Activated CD4-positive, alpha-beta T cell treated with anti-CD3 and anti-CD28 coated beads for 36 hours (primary cell): ENCODE results near the gene TPSB2. TPM values are rescaled to one million over a fixed set of nuclear protein-coding genes. Genes with fewer than 3 reads are reported as not detected.
A peak's percentile ranks its signal among the peaks of the same experiment; 100 is the strongest.

Source experiments
- ATAC-seq: fragments of 200-7000 bp; cut with Tn5 transposase; one replicate; pipeline ENCODE4 v1.10.0; 2021; ENCODE audit warnings: mild to moderate bottlenecking, moderate library complexity
- CTCF ChIA-PET: fragments of 350-600 bp; sonication (Branson Sonifier 250); formaldehyde crosslinking; loops from one replicate; lab custom pipeline; 2021; ENCODE audit warnings: antibody characterized with exemption; lab: Charles Lee
- POLR2A ChIA-PET: fragments of 350-600 bp; sonication (Branson Sonifier 250); formaldehyde crosslinking; loops from one replicate; lab custom pipeline; 2021; ENCODE audit warnings: antibody characterized with exemption, inconsistent platforms; lab: Charles Lee
- DNase-seq: peaks from one replicate; pipeline ENCODE4 v3.0.0-alpha.2; 2020
- H3K27ac Mint-ChIP-seq: one replicate; pipeline ENCODE4 v1.8.0; 2021; ENCODE audit warnings: mixed read lengths
- H3K27me3 Mint-ChIP-seq: one replicate; pipeline ENCODE4 v1.8.0; 2021; ENCODE audit warnings: mixed read lengths
- H3K36me3 Mint-ChIP-seq: one replicate; pipeline ENCODE4 v1.8.0; 2021; ENCODE audit warnings: low read depth, mixed read lengths
- H3K4me1 Mint-ChIP-seq: one replicate; pipeline ENCODE4 v1.8.0; 2021; ENCODE audit warnings: mixed read lengths
- H3K4me3 Mint-ChIP-seq: one replicate; pipeline ENCODE4 v1.8.0; 2021; ENCODE audit warnings: mild to moderate bottlenecking, moderate library complexity, mixed read lengths
- H3K9me3 Mint-ChIP-seq: one replicate; pipeline ENCODE4 v1.8.0; 2021; ENCODE audit warnings: low read depth, mixed read lengths
- intact Hi-C, 2 experiments: fragments of 100-400 bp; cut with DNase I in 1 of 2; cut with micrococcal nuclease in 1 of 2; formaldehyde crosslinking; loops; one replicate each; pipeline versions ENCODE4 v1.14.2 to v1.15.1; 2022 to 2024; cut with DNase I, micrococcal nuclease
- total RNA-seq, 2 experiments: library from RNA; stranded (reverse); gene quantifications; one replicate each; pipeline ENCODE4 v1.2.3, GENCODE V29; 2021

TPSB2 gene
- total RNA-seq, 2 experiments from 2014 or later: not detected

DNA sequence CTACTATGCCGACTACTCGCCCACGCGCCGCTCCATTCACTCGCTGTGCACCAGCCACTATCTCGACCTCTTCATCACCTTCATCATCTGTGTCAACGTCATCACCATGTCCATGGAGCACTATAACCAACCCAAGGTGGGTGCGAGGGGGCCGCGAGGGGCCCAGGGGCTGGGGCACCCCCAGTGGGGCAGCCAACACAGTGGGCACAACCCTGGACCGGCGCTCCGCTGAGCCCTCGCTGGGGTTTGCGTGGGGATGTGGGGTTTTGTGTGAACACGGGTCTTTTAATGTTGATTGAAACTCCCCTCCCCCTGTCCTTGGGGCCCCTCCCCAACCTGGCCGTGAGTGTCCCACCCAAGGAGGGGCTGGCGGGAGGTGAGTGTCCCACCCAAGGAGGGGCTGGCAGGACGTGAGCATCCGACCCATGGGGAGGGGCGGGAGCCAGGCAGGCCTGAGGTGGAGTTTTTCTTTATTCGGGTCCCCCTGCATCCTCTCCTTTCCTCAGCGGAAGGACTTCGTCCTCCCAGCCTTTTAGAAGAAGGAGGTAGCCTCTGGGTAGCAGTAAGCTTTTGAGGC, 16.1 kb downstream of the TPSB2 start:
- CTCF ChIA-PET: interaction anchor here (0.6 kb wide), 1 partner anchor 38 kb away, joined by 3 read pairs; no protein-coding TSS in a partner anchor
- intact Hi-C loops: no loop called here
- Mint-ChIP-seq H3K36me3 (no peaks in the 10 kb centered on the region), H3K27ac (no peak overlapping the region), H3K27me3 (no peaks in the 10 kb centered on the region), H3K9me3 (no peaks in the 10 kb centered on the region), H3K4me3 (no peak overlapping the region), H3K4me1 (no peaks in the 10 kb centered on the region)
- POLR2A ChIA-PET: no interaction called here
- ATAC-seq (no peak), DNase-seq (no peak)

DNA sequence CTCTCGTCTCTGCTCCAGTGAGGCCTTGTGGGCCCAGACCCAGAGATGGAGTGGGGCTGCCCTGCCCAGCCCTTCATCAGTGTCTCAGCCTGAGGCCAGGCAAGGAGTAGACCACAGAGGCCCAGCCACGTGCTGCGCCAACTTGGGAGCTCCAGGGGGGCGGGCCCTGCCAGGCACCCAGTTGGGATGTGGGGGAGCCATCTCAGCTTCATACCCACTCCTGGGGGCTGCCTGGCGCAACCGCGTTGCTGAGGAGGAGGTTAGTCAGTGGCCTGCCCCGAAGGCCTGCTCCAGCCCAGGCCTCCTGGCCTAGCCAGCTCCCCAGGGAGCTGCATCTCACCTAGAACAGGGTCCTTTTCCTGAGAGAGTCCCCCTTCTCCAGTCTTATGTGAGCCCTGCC, 16.8 kb downstream of the TPSB2 start:
- intact Hi-C loops: no loop called here
- Mint-ChIP-seq H3K27me3 (no peaks in the 10 kb centered on the region), H3K9me3 (no peaks in the 10 kb centered on the region), H3K27ac (no peak overlapping the region), H3K4me3 (no peak overlapping the region), H3K4me1 (peaks cover 2% of the 10 kb centered on the region), H3K36me3 (no peaks in the 10 kb centered on the region)
- no peak for ATAC-seq
- ChIA-PET POLR2A (no interaction called here), CTCF (interaction anchor here (0.6 kb wide), 1 partner anchor 37 kb away, joined by 3 read pairs; no protein-coding TSS in a partner anchor)
- no peak for DNase-seq

DNA sequence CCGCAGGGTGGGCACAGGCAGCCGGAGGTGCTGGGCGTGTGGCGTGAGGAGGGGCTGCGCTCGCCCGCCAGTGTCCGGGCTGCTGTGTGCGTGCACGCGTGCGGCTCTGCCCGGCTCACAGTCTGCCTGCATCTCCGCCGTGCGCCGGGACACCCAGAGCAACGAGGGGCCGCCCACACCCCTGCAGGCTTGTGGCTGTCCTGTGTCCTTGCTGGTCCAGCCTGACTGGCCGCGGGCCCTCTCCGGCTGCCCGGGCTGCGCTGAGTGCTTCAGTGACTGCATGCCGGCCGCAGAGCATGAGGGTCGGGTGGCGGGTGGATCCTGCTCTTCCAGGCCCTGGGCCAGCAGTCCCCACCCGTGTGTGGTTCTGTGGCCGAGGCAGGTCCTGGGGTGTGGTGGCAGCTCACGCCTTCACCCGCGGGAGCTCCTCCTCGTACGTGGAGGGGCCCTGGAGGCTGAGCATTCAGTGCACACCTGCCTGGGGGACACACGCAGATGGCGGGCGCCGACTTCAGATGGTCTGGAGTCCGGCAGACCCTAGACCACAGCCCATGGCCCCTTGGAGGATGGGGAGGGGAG, 17.3 kb downstream of the TPSB2 start:
- no peaks in the 10 kb centered on the region for H3K27me3 Mint-ChIP-seq
- intact Hi-C loops: no loop called here
- ATAC-seq: no peak
- H3K36me3 Mint-ChIP-seq: no peaks in the 10 kb centered on the region
- POLR2A ChIA-PET: no interaction called here
- H3K4me3 Mint-ChIP-seq: no peak overlapping the region
- CTCF ChIA-PET: no interaction called here
- peaks cover 5% of the 10 kb centered on the region for H3K4me1 Mint-ChIP-seq
- H3K9me3 Mint-ChIP-seq: no peaks in the 10 kb centered on the region
- no peak overlapping the region for H3K27ac Mint-ChIP-seq
- DNase-seq: no peak

DNA sequence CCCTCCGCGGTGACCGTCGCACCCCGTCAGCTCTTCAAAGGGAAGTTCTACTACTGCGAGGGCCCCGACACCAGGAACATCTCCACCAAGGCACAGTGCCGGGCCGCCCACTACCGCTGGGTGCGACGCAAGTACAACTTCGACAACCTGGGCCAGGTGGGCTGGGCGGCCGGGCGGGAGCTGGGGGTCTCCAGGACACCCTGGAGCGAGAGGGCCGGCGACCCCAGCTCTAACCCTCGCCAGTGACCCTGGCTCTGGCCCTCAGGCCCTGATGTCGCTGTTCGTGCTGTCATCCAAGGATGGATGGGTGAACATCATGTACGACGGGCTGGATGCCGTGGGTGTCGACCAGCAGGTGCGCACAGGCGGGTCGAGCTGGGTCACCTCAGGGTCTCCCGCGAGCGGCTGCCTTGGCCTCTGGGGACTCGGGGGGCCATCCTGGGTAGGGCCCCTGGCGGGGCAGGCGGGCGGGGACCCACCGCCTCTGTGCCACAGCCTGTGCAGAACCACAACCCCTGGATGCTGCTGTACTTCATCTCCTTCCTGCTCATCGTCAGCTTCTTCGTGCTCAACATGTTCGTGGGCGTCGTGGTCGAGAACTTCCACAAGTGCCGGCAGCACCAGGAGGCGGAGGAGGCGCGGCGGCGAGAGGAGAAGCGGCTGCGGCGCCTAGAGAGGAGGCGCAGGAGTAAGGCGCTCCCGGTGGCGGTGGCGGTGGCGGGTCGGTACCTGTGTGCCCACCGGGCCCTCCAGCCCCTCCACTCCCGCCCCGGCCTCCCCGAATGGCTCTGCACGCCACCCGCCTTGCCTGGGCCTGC, 18.3 kb downstream of the TPSB2 start:
- CTCF ChIA-PET: no interaction called here
- POLR2A ChIA-PET: no interaction called here
- DNase-seq (no peak), ATAC-seq (no peak)
- H3K4me3 Mint-ChIP-seq: no peak overlapping the region
- no peaks in the 10 kb centered on the region for H3K36me3 Mint-ChIP-seq
- H3K4me1 Mint-ChIP-seq: peaks cover 5% of the 10 kb centered on the region
- no peaks in the 10 kb centered on the region for H3K27me3 Mint-ChIP-seq
- no peak overlapping the region for H3K27ac Mint-ChIP-seq
- no peaks in the 10 kb centered on the region for H3K9me3 Mint-ChIP-seq
- intact Hi-C loops: no loop called here

DNA sequence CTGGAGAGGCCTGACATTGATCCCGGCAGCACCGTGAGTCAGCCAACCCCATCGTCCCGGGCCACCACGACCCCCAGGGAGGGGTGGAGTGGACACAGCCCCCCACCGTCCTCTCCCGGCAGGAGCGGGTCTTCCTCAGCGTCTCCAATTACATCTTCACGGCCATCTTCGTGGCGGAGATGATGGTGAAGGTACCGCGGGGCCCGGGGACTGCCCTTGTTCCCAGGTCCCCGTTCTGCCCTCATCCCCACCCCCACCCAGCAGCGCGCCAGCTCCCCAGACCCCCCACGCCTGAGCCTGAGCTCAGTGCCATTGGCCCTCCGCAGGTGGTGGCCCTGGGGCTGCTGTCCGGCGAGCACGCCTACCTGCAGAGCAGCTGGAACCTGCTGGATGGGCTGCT, 19.5 kb downstream of the TPSB2 start:
- POLR2A ChIA-PET: no interaction called here

DNA sequence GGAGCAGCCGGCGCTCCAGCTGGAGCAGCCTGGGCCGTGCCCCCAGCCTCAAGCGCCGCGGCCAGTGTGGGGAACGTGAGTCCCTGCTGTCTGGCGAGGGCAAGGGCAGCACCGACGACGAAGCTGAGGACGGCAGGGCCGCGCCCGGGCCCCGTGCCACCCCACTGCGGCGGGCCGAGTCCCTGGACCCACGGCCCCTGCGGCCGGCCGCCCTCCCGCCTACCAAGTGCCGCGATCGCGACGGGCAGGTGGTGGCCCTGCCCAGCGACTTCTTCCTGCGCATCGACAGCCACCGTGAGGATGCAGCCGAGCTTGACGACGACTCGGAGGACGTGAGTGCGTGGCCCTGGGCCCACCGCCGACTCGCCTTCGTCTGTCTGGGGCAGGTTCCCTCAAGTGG, 20.9 kb downstream of the TPSB2 start:
- ChIA-PET CTCF (no interaction called here), POLR2A (no interaction called here)
- Mint-ChIP-seq H3K27me3 (no peaks in the 10 kb centered on the region), H3K36me3 (no peaks in the 10 kb centered on the region), H3K27ac (no peak overlapping the region), H3K4me1 (peaks cover 5% of the 10 kb centered on the region), H3K4me3 (no peak overlapping the region), H3K9me3 (no peaks in the 10 kb centered on the region)
- ATAC-seq (no peak), DNase-seq (no peak)
- intact Hi-C loops: no loop called here

More for the DNA sequence above, 19.5 kb downstream of the TPSB2 start:
- DNase-seq: no peak
- Mint-ChIP-seq H3K27me3 (no peaks in the 10 kb centered on the region), H3K4me1 (peaks cover 5% of the 10 kb centered on the region), H3K27ac (no peak overlapping the region), H3K9me3 (no peaks in the 10 kb centered on the region), H3K4me3 (no peak overlapping the region), H3K36me3 (no peaks in the 10 kb centered on the region)
- CTCF ChIA-PET: no interaction called here
- no peak for ATAC-seq
- intact Hi-C loops: no loop called here

DNA sequence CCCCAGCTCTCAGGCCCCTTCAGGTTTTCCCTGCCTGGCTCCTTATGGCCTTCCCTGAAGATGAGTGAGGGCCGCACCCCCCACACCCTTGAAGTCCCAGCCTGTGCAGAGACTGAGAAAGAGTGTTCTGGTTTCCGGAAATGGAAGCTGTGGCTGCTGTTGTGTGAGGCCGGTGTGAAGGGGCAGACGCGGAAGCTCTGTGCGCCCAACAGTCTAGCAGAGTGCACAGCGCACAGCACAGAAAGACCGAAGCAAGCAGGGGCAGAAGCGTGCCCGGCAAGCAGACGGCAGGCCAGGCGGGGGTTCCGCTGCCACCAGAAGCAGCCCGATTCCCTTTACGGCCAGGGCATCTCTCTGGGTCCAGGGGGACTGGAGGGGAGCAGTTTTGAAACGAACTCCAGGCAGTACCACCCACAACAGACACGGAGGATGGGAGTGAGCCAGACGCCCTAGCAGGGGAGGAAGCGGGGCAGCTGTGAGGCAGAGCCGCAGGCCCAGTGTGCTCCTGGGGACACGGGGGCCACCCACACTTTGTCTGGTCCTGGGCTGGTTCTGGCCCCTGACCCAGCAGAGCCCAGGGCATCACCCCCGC, 21.6 kb downstream of the TPSB2 start:
- Mint-ChIP-seq H3K27ac (peak overlapping the region; percentile 71), H3K4me1 (peaks cover 5% of the 10 kb centered on the region), H3K4me3 (peak overlapping the region; percentile 29), H3K27me3 (no peaks in the 10 kb centered on the region), H3K9me3 (no peaks in the 10 kb centered on the region), H3K36me3 (no peaks in the 10 kb centered on the region)
- peak; percentile 31 for DNase-seq
- POLR2A ChIA-PET: no interaction called here
- peak; percentile 77 for ATAC-seq
- CTCF ChIA-PET: no interaction called here
- intact Hi-C loops: no loop called here

DNA sequence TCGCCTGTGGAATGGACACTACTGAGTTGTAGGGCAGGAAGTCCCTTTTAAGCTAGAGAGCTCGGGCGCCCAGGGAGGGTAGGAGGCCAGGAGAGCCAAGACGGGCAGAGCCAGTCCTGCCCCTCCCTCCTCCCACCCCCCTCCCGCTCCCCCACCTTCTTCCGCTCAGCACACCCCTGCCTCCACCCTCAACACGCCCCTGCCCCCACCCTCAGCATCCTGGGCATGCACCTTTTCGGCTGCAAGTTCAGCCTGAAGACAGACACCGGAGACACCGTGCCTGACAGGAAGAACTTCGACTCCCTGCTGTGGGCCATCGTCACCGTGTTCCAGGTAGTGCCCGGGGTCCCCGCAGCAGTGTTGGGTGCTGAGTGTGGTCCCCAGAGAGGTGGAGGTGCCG, 23.2 kb downstream of the TPSB2 start:
- DNase-seq (peak; percentile 23), ATAC-seq (peak; percentile 27)
- no peaks in the 10 kb centered on the region for H3K36me3 Mint-ChIP-seq
- H3K9me3 Mint-ChIP-seq: no peaks in the 10 kb centered on the region
- peaks cover 5% of the 10 kb centered on the region for H3K4me1 Mint-ChIP-seq
- ChIA-PET CTCF (no interaction called here), POLR2A (no interaction called here)
- no peaks in the 10 kb centered on the region for H3K27me3 Mint-ChIP-seq
- peak overlapping the region; percentile 36 for H3K4me3 Mint-ChIP-seq
- intact Hi-C loops: no loop called here
- H3K27ac Mint-ChIP-seq: no peak overlapping the region

DNA sequence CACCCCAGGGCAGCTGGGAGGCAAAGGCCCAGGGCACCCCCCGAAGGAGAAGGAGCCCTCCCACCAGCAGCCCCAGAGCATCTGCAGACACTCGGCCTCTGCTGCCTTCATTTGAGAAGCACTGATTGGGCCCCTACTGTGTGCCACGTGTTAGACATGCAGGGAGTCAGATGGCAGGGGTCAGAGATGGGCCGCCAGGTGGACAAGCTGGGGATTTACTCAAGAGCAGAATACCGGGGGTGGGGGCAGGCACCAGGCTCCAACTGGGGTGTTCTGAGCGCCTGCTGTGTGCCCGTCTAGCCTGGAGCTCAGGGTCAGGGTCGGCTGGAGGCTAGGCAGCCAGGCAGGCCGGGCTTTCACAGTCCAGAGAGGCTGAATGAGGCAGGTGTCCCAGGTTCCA, 23.7 kb downstream of the TPSB2 start:
- POLR2A ChIA-PET: no interaction called here
- peaks cover 5% of the 10 kb centered on the region for H3K4me1 Mint-ChIP-seq
- no peak overlapping the region for H3K4me3 Mint-ChIP-seq
- DNase-seq (no peak), ATAC-seq (no peak)
- H3K27me3 Mint-ChIP-seq: no peaks in the 10 kb centered on the region
- no peaks in the 10 kb centered on the region for H3K9me3 Mint-ChIP-seq
- intact Hi-C loops: no loop called here
- no peaks in the 10 kb centered on the region for H3K36me3 Mint-ChIP-seq
- CTCF ChIA-PET: no interaction called here
- no peak overlapping the region for H3K27ac Mint-ChIP-seq

DNA sequence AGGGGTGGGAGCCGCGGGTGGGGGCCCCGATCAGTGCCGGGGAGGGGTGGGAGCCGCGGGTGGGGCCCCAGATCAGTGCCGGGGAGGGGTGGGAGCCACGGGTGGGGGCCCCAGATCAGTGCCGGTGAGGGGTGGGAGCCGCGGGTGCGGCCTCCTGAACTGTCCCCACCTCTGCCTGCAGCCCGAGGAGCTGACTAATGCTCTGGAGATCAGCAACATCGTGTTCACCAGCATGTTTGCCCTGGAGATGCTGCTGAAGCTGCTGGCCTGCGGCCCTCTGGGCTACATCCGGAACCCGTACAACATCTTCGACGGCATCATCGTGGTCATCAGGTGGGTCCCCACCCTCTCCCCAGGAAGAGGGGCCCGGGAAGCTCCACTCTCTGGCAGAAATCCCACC, 25.1 kb downstream of the TPSB2 start:
- CTCF ChIA-PET: no interaction called here
- H3K4me3 Mint-ChIP-seq: no peak overlapping the region
- DNase-seq (no peak), ATAC-seq (no peak)
- H3K27ac Mint-ChIP-seq: no peak overlapping the region
- H3K27me3 Mint-ChIP-seq: no peaks in the 10 kb centered on the region
- H3K4me1 Mint-ChIP-seq: peaks cover 5% of the 10 kb centered on the region
- POLR2A ChIA-PET: no interaction called here
- H3K9me3 Mint-ChIP-seq: no peaks in the 10 kb centered on the region
- intact Hi-C loops: no loop called here
- H3K36me3 Mint-ChIP-seq: no peaks in the 10 kb centered on the region

DNA sequence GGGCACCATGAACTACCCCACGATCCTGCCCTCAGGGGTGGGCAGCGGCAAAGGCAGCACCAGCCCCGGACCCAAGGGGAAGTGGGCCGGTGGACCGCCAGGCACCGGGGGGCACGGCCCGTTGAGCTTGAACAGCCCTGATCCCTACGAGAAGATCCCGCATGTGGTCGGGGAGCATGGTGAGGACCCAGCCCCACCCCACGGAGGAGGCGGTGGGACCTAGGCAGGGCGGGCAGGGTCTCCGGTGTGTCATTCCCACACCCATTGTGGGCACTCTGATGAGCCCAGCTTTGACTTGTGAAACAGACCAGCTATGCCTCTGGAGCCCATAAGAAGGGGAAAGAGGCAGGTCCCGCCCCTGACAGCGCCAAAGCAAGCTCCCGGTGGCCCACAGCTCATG, 27.7 kb downstream of the TPSB2 start:
- ChIA-PET CTCF (no interaction called here), POLR2A (no interaction called here)
- intact Hi-C loops: no loop called here
- no peaks in the 10 kb centered on the region for H3K36me3 Mint-ChIP-seq
- H3K27me3 Mint-ChIP-seq: no peaks in the 10 kb centered on the region
- no peak overlapping the region for H3K27ac Mint-ChIP-seq
- DNase-seq (no peak), ATAC-seq (no peak)
- H3K4me1 Mint-ChIP-seq: no peaks in the 10 kb centered on the region
- H3K9me3 Mint-ChIP-seq: no peaks in the 10 kb centered on the region
- no peak overlapping the region for H3K4me3 Mint-ChIP-seq

DNA sequence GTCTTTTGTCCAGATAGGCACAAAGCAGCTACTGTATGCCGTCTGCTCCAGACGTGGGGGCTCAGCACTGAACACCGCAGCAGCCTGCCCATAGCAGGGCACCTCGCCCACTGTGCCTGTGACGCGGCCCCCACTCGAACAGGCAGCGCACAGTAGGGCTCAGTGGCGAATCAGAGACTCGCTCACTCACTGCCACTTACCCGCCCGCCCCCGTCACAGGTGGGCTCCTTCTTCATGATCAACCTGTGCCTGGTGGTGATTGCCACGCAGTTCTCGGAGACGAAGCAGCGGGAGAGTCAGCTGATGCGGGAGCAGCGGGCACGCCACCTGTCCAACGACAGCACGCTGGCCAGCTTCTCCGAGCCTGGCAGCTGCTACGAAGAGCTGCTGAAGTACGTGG, 28.5 kb downstream of the TPSB2 start:
- no peak overlapping the region for H3K27ac Mint-ChIP-seq
- intact Hi-C loops: no loop called here
- CTCF ChIA-PET: no interaction called here
- DNase-seq (no peak), ATAC-seq (no peak)
- no peak overlapping the region for H3K4me3 Mint-ChIP-seq
- H3K4me1 Mint-ChIP-seq: no peaks in the 10 kb centered on the region
- no peaks in the 10 kb centered on the region for H3K36me3 Mint-ChIP-seq
- no peaks in the 10 kb centered on the region for H3K27me3 Mint-ChIP-seq
- no peaks in the 10 kb centered on the region for H3K9me3 Mint-ChIP-seq
- POLR2A ChIA-PET: no interaction called here
